Keratinocyte (primary cell): ENCODE measurements around the gene TTC33.
"Not testable (repeated sequence)": the region's sequence is repeated elsewhere in the genome, so short reads cannot be mapped to it uniquely, and the experiment has no call there.

Source experiments
- CTCF ChIP-seq, 3 experiments: IDR thresholded peaks in 1 of 3; conservative IDR thresholded peaks in 1 of 3; optimal IDR thresholded peaks in 1 of 3; 2 replicates in 2 of 3; 3 replicates in 1 of 3; pipeline versions ENCODE3 to v1.5.1; 2011; ENCODE audit warnings: low read length in 3 of 3, mild to moderate bottlenecking in 3 of 3, moderate library complexity in 2 of 3, control low read depth in 1 of 3, inconsistent platforms in 1 of 3; ENCODE audit not compliant: insufficient read depth in 2 of 3; ENCODE audit errors: extremely low read depth in 1 of 3
- EZH2 ChIP-seq: IDR thresholded peaks from one replicate; pipeline ENCODE4 v1.6.1; 2012; ENCODE audit warnings: inconsistent platforms, mild to moderate bottlenecking, low read length, moderate library complexity

GRCh38 chr5:40656091-40656490 is 99.7 kb downstream of the TTC33 start:
- not testable (repeated sequence) for TF ChIP-seq CTCF (optimal IDR thresholded peaks at IDR 0.05 in 1 of 3, IDR thresholded peaks at IDR 0.05 in 1 of 3, conservative IDR thresholded peaks at IDR 0.05 in 1 of 3; ENCODE audit: extremely low read depth in 1 of 3, insufficient read depth in 2 of 3, low read length in 3 of 3); EZH2
